NT2/D1 (cell line): ENCODE results near the gene ARHGAP23.

Experiments used
- DNase-seq: peaks from one replicate; pipeline ENCODE4 v3.0.0-alpha.2; 2011; ENCODE audit warnings: low read depth, low spot score
- H3K27me3 ChIP-seq: 2 replicates; pipeline ENCODE4 v1.6.0; 2011; ENCODE audit warnings: mild to moderate bottlenecking; ENCODE audit not compliant: insufficient read length, insufficient read depth
- H3K36me3 ChIP-seq: 2 replicates; pipeline ENCODE4 v1.6.1; 2011; ENCODE audit warnings: mild to moderate bottlenecking, low read length, mixed read lengths; ENCODE audit not compliant: insufficient read depth, insufficient read length
- H3K4me1 ChIP-seq: 2 replicates; pipeline ENCODE4 v1.5.1; 2011; ENCODE audit not compliant: insufficient read depth, insufficient read length
- H3K4me3 ChIP-seq: 2 replicates; pipeline ENCODE4 v1.5.1; 2011; ENCODE audit warnings: low read depth; ENCODE audit not compliant: insufficient read length
- H3K9ac ChIP-seq: 2 replicates; pipeline ENCODE4 v1.6.0; 2011; ENCODE audit warnings: low read depth; ENCODE audit not compliant: insufficient read length
- H3K9me3 ChIP-seq: 2 replicates; pipeline ENCODE4 v1.5.1; 2011; ENCODE audit warnings: mild to moderate bottlenecking, low read length; ENCODE audit not compliant: insufficient read depth
- SUZ12 ChIP-seq: IDR thresholded peaks from 2 replicates; pipeline ENCODE4 v1.6.1; 2011; ENCODE audit not compliant: insufficient read length, insufficient read depth; ENCODE audit errors: extremely low read depth
- YY1 ChIP-seq: IDR thresholded peaks from 2 replicates; pipeline ENCODE4 v1.6.1; 2011; ENCODE audit not compliant: insufficient read length, insufficient read depth
- ZNF274 ChIP-seq: IDR thresholded peaks from 2 replicates; pipeline ENCODE4 v1.6.1; 2011; ENCODE audit warnings: mild to moderate bottlenecking, low read depth, low read length

Gene ARHGAP23

DNA sequence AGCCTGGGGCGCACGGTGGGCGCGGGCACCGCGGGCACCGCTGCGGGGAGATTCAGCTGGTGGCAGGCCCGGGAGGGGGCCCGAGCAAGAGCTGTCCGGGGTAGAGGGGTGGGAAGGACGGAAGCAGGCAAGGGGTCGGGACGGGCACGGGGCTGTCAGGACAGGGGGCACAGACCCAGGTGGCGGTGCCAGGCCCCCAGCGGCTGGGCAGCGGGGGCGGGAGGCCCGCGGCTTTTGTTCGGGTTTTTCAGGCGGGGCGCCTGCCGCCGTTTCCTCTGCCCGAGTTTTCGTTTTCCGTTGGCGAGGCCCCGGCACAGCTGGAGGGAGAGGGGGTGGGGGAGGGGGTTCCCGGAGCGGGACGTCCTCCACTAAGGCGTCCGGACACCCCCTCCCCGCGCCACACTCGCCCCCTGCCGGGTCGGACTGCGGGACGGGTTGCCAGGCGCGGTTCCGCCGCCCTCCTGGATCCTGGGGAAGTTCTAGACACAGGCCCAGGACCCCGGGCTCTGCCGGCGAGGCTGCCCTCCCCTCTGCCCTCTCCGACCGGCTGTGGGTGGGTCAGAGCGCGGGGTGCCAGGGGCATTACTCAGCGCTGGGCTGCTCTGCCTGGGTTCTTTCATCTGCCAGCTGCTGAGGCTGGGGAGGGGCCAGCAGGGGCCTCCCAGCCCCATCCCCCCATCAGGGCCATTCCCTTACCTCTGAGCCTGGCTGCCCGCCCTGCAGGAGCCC lies 543 bp downstream of the ARHGAP23 start:
- no peaks in the 10 kb centered on the region for H3K9me3 ChIP-seq
- TF ChIP-seq ZNF274: no peak
- TF ChIP-seq SUZ12: no peak
- no peak for TF ChIP-seq YY1
- H3K4me1 ChIP-seq: peaks cover 23% of the 10 kb centered on the region
- no peak for DNase-seq
- peak overlapping the region; percentile 62 for H3K4me3 ChIP-seq
- H3K27me3 ChIP-seq: peaks cover 7% of the 10 kb centered on the region
- H3K9ac ChIP-seq: peak overlapping the region; percentile 73
- peaks cover 14% of the 10 kb centered on the region for H3K36me3 ChIP-seq

DNA sequence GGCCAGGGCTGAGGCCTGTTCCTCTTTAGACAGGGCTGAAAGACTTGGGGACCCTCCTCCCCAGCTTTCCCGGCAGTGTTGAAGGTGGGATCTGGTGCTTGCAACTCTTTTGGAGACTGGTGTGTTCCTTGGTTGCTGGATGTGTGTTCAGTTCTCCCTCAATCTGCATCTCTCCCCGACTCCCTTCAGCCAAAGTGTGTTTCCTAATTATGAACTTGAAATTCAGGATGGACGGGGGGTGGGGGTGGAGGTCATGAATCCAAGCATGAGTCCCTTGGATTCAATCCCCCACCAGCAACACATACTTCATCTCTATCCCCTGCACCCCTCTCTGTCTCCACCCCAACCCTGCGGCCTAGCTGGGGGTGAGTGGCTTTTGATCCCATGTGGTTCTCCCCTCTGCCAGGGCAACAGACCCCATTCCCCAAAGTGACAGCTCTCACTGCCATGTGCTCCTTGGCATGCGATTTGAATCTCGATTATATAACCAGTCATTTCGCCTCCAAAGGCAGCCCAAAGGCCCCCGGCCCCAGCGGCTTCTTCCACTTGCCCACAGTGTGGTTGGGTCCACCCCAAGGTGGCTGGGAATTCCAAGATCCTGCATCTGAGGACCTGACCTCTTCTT lies 1.3 kb downstream of the ARHGAP23 start:
- H3K27me3 ChIP-seq: peaks cover 7% of the 10 kb centered on the region

DNA sequence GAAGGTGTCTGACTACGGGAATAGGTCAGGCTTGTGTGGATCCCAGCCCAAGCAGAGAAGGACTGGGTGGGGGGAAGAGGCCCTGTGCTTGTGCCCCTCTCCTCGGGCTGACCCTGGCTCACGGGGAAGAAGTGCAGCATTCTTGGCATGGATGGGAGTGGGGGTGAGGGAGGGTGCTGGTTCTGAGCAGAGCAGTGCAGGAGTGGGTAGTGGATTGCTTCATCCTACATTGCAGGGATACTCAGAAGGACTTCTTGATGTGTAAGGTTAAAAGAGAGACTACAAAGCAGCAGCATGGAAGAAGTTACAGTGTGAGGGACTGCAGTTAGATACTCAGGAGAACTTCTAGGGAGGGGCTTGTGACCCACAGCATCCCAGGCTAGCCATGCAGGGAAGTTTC lies 2.1 kb downstream of the ARHGAP23 start:
- no peak overlapping the region for H3K9ac ChIP-seq
- H3K4me3 ChIP-seq: no peak overlapping the region
- no peak for DNase-seq
- peaks cover 7% of the 10 kb centered on the region for H3K27me3 ChIP-seq
- TF ChIP-seq YY1: no peak
- no peak for TF ChIP-seq ZNF274
- no peak for TF ChIP-seq SUZ12
- H3K36me3 ChIP-seq: peaks cover 17% of the 10 kb centered on the region
- H3K9me3 ChIP-seq: no peaks in the 10 kb centered on the region
- peaks cover 18% of the 10 kb centered on the region for H3K4me1 ChIP-seq

More for the DNA sequence above, 1.3 kb downstream of the ARHGAP23 start:
- H3K36me3 ChIP-seq: peaks cover 17% of the 10 kb centered on the region
- no peak for DNase-seq
- peak overlapping the region; percentile 73 for H3K9ac ChIP-seq
- no peaks in the 10 kb centered on the region for H3K9me3 ChIP-seq
- no peak overlapping the region for H3K4me3 ChIP-seq
- H3K4me1 ChIP-seq: peaks cover 18% of the 10 kb centered on the region
- TF ChIP-seq ZNF274 (no peak), SUZ12 (no peak), YY1 (no peak)

DNA sequence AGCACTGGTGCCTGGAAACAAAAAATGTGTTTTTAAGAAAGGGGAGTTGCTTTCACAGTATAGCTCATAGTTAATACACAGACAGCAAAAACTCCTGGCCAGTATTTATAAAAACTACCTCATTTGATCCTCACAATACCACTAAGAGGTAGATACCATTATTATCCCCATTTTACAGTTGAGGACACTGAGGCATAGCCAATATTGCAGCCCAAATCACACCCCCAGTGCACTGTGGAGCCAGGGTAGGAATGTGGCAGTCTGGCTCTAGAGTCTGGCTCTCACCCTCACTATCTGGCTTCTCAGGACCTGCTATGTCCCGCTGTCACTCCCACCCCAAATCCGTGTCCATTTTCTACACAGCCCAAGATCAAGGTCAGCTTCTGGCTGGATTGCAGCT lies 2.6 kb downstream of the ARHGAP23 start:
- no peak for DNase-seq
- Histone ChIP-seq H3K4me1 (peaks cover 14% of the 10 kb centered on the region), H3K4me3 (no peak overlapping the region), H3K9me3 (no peaks in the 10 kb centered on the region), H3K9ac (no peak overlapping the region), H3K36me3 (peaks cover 18% of the 10 kb centered on the region), H3K27me3 (peaks cover 7% of the 10 kb centered on the region)
- TF ChIP-seq YY1: no peak
- TF ChIP-seq ZNF274: no peak
- TF ChIP-seq SUZ12: no peak

DNA sequence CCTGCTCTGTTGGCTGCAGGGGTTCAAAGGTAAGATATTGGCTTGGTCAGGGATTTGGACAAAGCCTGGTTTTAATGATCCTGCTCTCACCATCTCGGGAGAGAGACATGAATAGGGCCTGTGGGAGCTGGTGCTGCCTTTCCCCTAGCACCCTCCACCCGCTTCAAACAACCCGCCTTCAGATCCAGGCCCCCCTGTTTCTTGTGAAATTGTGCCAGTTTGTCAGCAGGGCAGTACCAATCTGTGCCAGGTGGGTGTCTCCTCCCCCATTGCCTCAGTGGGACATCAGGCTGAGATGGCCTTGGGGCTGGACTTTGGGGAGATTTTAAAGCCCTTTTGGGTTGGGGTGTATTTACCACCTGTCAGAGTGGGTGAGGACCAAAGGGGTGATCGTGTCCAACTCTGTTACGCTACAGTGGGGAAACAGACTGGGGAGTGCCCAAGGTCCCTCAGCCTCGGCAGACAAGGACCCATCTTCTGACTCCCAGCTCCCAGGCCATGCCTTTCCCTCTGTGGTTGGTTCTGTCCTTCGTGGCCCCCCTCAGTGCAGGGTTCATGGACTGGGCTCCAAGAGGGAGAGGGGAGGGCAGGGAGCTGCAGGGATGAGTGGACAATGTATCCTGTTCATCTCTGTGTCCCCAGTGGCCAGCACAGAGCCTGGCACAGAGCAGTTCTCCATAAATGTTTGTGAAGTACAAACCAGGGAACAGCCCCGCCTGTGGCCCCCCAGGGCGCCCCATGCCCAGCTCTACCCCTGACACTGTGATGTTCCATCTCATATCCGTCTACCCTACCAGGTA lies 3.3 kb downstream of the ARHGAP23 start:
- Histone ChIP-seq H3K27me3 (peaks cover 7% of the 10 kb centered on the region), H3K4me1 (peaks cover 11% of the 10 kb centered on the region), H3K4me3 (no peak overlapping the region), H3K9me3 (no peaks in the 10 kb centered on the region), H3K36me3 (peaks cover 24% of the 10 kb centered on the region), H3K9ac (no peak overlapping the region)
- DNase-seq: no peak
- TF ChIP-seq ZNF274: no peak
- TF ChIP-seq SUZ12: no peak
- TF ChIP-seq YY1: no peak

DNA sequence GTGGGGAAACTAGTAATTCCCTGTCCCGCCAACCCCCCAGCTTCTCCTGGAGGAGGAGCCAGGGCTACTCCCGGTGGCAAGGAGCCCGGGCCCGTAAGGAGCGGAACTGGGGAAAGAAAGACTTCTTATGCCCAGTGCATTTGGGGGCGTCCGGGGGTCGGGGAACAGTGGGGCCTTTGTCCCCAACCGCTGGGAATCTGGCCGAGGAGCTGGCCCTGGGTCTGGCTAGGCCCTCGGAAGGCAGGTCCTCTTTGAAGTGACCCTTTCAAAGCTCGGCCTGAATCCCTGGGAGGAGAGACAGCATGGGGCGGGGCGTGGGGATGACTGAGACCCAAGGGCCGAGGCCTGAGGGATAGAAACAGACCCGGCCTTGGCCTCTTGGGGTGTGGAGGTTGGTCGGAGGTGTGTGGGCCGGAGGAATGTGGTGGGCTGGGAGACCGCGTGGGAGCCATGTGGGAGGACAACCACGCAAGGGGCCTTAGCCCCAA lies 6.0 kb downstream of the ARHGAP23 start:
- Histone ChIP-seq H3K4me3 (no peak overlapping the region), H3K9ac (peak overlapping the region; percentile 34), H3K4me1 (peaks cover 9% of the 10 kb centered on the region), H3K9me3 (no peaks in the 10 kb centered on the region), H3K36me3 (peaks cover 26% of the 10 kb centered on the region), H3K27me3 (no peaks in the 10 kb centered on the region)
- TF ChIP-seq ZNF274: no peak
- no peak for DNase-seq

DNA sequence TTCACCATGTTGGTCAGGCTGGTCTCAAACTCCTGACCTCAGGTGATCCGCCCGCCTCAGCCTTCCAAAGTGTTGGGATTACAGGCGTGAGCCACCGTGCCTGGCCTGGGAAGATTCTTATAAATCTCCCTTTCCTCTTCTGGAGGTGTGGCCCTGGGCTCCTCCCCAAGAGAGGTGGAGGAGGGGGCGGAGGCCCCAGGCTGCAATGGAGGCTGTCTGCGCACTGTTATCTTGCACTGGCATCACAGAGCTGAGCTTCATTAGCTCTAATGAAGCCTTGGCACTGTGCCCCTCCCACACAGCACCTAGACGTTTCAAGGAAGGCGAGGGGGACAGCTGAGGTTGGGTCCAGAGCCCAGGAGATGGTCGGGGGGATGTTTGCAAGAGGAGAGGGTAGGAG lies 7.5 kb downstream of the ARHGAP23 start:
- Histone ChIP-seq H3K4me1 (peaks cover 8% of the 10 kb centered on the region), H3K36me3 (peaks cover 30% of the 10 kb centered on the region), H3K27me3 (no peaks in the 10 kb centered on the region), H3K9ac (no peak overlapping the region), H3K4me3 (no peak overlapping the region), H3K9me3 (no peaks in the 10 kb centered on the region)
- TF ChIP-seq ZNF274 (no peak), YY1 (no peak), SUZ12 (no peak)
- no peak for DNase-seq
